GM18858 (cell line): ENCODE measurements around the gene RUNDC3A.
A peak's percentile ranks its signal among the peaks of the same experiment; 100 is the strongest.
"Not testable (repeated sequence)": the region's sequence is repeated elsewhere in the genome, so short reads cannot be mapped to it uniquely, and the experiment has no call there.

ENCODE experiments used
- ATAC-seq: cut with Tn5 transposase; IDR thresholded peaks from one replicate; pipeline ENCODE4 v1.9.1; 2021; ENCODE audit not compliant: unreplicated experiment

The RUNDC3A gene

GRCh38 chr17:44356241-44356640 lies 47.8 kb downstream of the RUNDC3A start:
- ATAC-seq = no peak

GRCh38 chr17:44358066-44358465 lies 49.7 kb downstream of the RUNDC3A start:
- ATAC-seq = no peak

GRCh38 chr17:44359006-44359405 lies 50.6 kb downstream of the RUNDC3A start:
- no peak for ATAC-seq

- ATAC-seq = no peak
Observed at GRCh38 chr17:44359458-44360143, 51.2 kb downstream of the RUNDC3A start.

- no peak for ATAC-seq
Observed at GRCh38 chr17:44360144-44360533, 51.7 kb downstream of the RUNDC3A start.

GRCh38 chr17:44360826-44361225 lies 52.4 kb downstream of the RUNDC3A start:
- ATAC-seq = no peak

GRCh38 chr17:44361292-44362260 lies 53.2 kb downstream of the RUNDC3A start:
- ATAC-seq = no peak

- ATAC-seq = no peak
Observed at GRCh38 chr17:44362459-44362948, 54.1 kb downstream of the RUNDC3A start.

GRCh38 chr17:44362949-44363612 lies 54.7 kb downstream of the RUNDC3A start:
- ATAC-seq = no peak

GRCh38 chr17:44363613-44364159 lies 55.3 kb downstream of the RUNDC3A start, which contains the start of gene FAM171A2:
FAM171A2 (minus strand) TSS chr17:44363853; CDS start chr17:44363714, 139 bp downstream.
- ATAC-seq = peak; percentile 37

- not testable (repeated sequence) for ATAC-seq
Observed at GRCh38 chr17:44365051-44365450, 56.6 kb downstream of the RUNDC3A start.

- ATAC-seq = no peak
Observed at GRCh38 chr17:44367231-44367979, 59.0 kb downstream of the RUNDC3A start.
